Endodermal cell (in vitro differentiated cells): ENCODE data around the gene LBHD1. TPM values are rescaled to one million over a fixed set of nuclear protein-coding genes. Genes with fewer than 3 reads are reported as not detected.

ENCODE experiments used
- DNase-seq: peaks from one replicate; pipeline ENCODE4 v3.0.0-alpha.2; 2017
- H3K27ac ChIP-seq: 2 replicates; pipeline ENCODE4 v1.5.1; 2013; ENCODE audit warnings: mild to moderate bottlenecking, low read depth, low read length, moderate library complexity
- H3K27me3 ChIP-seq: 2 replicates; pipeline ENCODE4 v1.6.1; 2013; ENCODE audit warnings: mild to moderate bottlenecking, low read length, moderate library complexity; ENCODE audit not compliant: insufficient read depth, control insufficient read depth, poor library complexity, severe bottlenecking
- H3K36me3 ChIP-seq: 2 replicates; pipeline ENCODE4 v1.7.0; 2013; ENCODE audit warnings: mild to moderate bottlenecking, low read length, moderate library complexity; ENCODE audit not compliant: control insufficient read depth, insufficient read depth
- H3K4me1 ChIP-seq: one replicate; pipeline ENCODE4 v1.7.0; 2013; ENCODE audit warnings: low read length; ENCODE audit not compliant: control insufficient read depth, insufficient read depth
- H3K4me3 ChIP-seq: 2 replicates; pipeline ENCODE4 v1.5.1; 2013; ENCODE audit warnings: mild to moderate bottlenecking, low read length, moderate library complexity
- H3K9ac ChIP-seq: 2 replicates; pipeline ENCODE4 v1.6.1; 2013; ENCODE audit warnings: mild to moderate bottlenecking, low read length, moderate library complexity; ENCODE audit not compliant: poor library complexity, severe bottlenecking; ENCODE audit errors: extremely low read depth
- H3K9me3 ChIP-seq: 2 replicates; pipeline ENCODE4 v1.6.1; 2013; ENCODE audit warnings: mild to moderate bottlenecking, low read length, moderate library complexity; ENCODE audit not compliant: control insufficient read depth
- H3K27ac Mint-ChIP-seq: 2 replicates; pipeline ENCODE4 v1.8.0; 2020; ENCODE audit warnings: mixed read lengths
- H3K27me3 Mint-ChIP-seq: 2 replicates; pipeline ENCODE4 v1.8.0; 2021; ENCODE audit warnings: mild to moderate bottlenecking, mixed read lengths; ENCODE audit not compliant: insufficient read depth
- H3K36me3 Mint-ChIP-seq: 2 replicates; pipeline ENCODE4 v1.8.0; 2020; ENCODE audit warnings: low read depth, mixed read lengths
- H3K4me1 Mint-ChIP-seq: 2 replicates; pipeline ENCODE4 v1.8.0; 2020; ENCODE audit warnings: mixed read lengths
- H3K4me3 Mint-ChIP-seq: 2 replicates; pipeline ENCODE4 v1.8.0; 2020; ENCODE audit warnings: mild to moderate bottlenecking, moderate library complexity, mixed read lengths
- H3K9me3 Mint-ChIP-seq: 2 replicates; pipeline ENCODE4 v1.8.0; 2020; ENCODE audit warnings: mild to moderate bottlenecking, mixed read lengths
- WGBS, 2 experiments: methylation state at CpG; one replicate each; pipeline versions ENCODE4 v1.1.5 to v1.1.7; 2013; ENCODE audit warnings: missing lambda C conversion rate in 2 of 2, mixed read lengths in 1 of 2; ENCODE audit not compliant: insufficient coverage in 1 of 2, insufficient read length in 1 of 2; 5-methylcytosine and 5-hydroxymethylcytosine counted together
- total RNA-seq, 2 donors: library from RNA; stranded (reverse); fragmentation: NEBNext Ultra II Directional in 1 of 2; extraction: Animal tissue kit (Norgen Biotek cat#: 25700) in 1 of 2; gene quantifications; 2 replicates in 1 of 2; 3 replicates in 1 of 2; pipeline ENCODE4 v1.2.1, GENCODE V29; 2021
- TF ChIP-seq, protein P1 (sequence below): fragments of 200-600 bp; sonication (generic); conservative IDR thresholded peaks from 2 replicates; pipeline ENCODE4 v1.5.0; 2021; ENCODE audit warnings: antibody characterized with exemption, mild to moderate bottlenecking

LBHD1 gene
- total RNA-seq, 2 donors from 2014 or later: 7.5 to 14.1 TPM

DNA sequence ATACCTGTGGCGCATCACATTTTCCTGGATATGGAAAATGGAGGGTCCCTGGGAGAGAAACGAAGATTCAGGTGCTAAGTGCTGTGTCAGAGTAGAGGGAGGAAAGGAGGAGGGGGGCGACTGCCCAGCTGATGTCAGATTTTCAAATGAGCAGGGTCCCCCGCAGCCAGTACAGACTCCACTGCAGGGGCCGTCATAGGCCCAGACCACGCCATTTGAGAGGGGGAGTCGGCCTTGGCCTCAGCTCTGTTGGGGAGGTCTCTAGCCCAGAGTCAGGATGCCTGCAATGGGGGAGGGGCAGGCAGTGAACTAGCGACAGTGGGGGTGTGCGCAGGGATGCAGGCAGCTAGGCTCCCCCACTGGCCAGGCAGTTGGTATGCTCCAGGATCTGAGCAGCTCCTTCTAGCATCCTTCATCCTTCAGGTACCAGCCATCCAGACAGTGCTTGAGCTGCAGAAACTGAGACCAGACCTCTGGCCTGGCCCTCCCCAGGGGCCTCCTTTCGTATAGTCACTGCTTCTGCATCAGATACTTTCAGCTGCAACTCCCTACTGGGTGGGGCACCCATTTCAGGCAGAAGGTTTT is 35.3 kb upstream of the LBHD1 start, which contains the start of the genes BSCL2 and GNG3:
Gene BSCL2 (minus strand): TSS at position 148 of the 585 bp plus-strand sequence. CDS start 229 bp downstream, outside the sequence.
Gene GNG3 (plus strand): TSS at position 400 of the 585 bp plus-strand sequence. CDS start 620 bp downstream, outside the sequence.
- DNase-seq: peak; percentile 99
- WGBS, 2 experiments: 29 to 38% methylated on average over 8 to 9 of the region's 10 CpGs
- H3K4me1 ChIP-seq: peaks cover 27% of the 10 kb centered on the region
- no peaks in the 10 kb centered on the region for H3K27me3 Mint-ChIP-seq
- H3K4me1 Mint-ChIP-seq: peaks cover 40% of the 10 kb centered on the region
- H3K9me3 Mint-ChIP-seq: no peaks in the 10 kb centered on the region
- TF ChIP-seq, protein P1, sequence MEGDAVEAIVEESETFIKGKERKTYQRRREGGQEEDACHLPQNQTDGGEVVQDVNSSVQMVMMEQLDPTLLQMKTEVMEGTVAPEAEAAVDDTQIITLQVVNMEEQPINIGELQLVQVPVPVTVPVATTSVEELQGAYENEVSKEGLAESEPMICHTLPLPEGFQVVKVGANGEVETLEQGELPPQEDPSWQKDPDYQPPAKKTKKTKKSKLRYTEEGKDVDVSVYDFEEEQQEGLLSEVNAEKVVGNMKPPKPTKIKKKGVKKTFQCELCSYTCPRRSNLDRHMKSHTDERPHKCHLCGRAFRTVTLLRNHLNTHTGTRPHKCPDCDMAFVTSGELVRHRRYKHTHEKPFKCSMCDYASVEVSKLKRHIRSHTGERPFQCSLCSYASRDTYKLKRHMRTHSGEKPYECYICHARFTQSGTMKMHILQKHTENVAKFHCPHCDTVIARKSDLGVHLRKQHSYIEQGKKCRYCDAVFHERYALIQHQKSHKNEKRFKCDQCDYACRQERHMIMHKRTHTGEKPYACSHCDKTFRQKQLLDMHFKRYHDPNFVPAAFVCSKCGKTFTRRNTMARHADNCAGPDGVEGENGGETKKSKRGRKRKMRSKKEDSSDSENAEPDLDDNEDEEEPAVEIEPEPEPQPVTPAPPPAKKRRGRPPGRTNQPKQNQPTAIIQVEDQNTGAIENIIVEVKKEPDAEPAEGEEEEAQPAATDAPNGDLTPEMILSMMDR: no peak
- H3K27ac Mint-ChIP-seq: peak within 1 kb of the TSS; percentile 97
- H3K4me3 Mint-ChIP-seq: peak within 1 kb of the TSS; percentile 83
- peaks cover 25% of the 10 kb centered on the region for H3K36me3 Mint-ChIP-seq
- H3K36me3 ChIP-seq: peaks cover 52% of the 10 kb centered on the region
- no peaks in the 10 kb centered on the region for H3K9me3 ChIP-seq
- H3K27ac ChIP-seq: peak within 1 kb of the TSS; percentile 81
- peak within 1 kb of the TSS; percentile 97 for H3K4me3 ChIP-seq
- peak within 1 kb of the TSS; percentile 48 for H3K9ac ChIP-seq
- no peaks in the 10 kb centered on the region for H3K27me3 ChIP-seq

DNA sequence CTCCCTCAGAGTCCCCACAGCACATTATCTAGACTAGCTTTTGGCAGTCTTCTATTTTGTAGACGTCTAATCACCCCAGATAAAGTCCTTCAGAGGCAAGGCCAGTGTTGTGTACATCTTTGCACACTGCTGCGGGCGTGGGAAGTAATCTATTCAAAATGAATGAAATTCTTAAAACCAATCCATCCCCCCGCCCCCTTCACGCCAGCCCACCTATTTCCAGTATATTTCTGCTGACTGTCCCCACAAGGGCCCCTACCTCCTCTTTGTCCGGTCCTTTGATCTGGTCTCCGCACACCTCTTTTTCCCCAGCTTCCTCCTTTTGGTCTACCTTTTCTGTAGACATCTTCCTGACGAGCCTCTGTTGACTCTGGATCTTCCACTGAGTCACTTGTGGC is 34.8 kb upstream of the LBHD1 start:
- Histone ChIP-seq H3K9ac (peak overlapping the region; percentile 48), H3K4me1 (peaks cover 27% of the 10 kb centered on the region), H3K36me3 (peaks cover 52% of the 10 kb centered on the region), H3K27me3 (no peaks in the 10 kb centered on the region), H3K27ac (peak overlapping the region; percentile 81), H3K9me3 (no peaks in the 10 kb centered on the region), H3K4me3 (peak overlapping the region; percentile 97)
- Mint-ChIP-seq H3K36me3 (peaks cover 27% of the 10 kb centered on the region), H3K4me1 (peaks cover 40% of the 10 kb centered on the region), H3K27ac (peak overlapping the region; percentile 94), H3K27me3 (no peaks in the 10 kb centered on the region), H3K9me3 (no peaks in the 10 kb centered on the region), H3K4me3 (peak overlapping the region; percentile 83)
- TF ChIP-seq, protein P1: no peak
- no peak for DNase-seq
- whole genome bisulfite sequencing, 2 experiments: 21 to 44% methylated on average over 3 to 8 of the region's 8 CpGs

- Mint-ChIP-seq H3K9me3 (no peaks in the 10 kb centered on the region), H3K4me3 (peak overlapping the region; percentile 83), H3K4me1 (peaks cover 40% of the 10 kb centered on the region), H3K27me3 (no peaks in the 10 kb centered on the region), H3K27ac (peak overlapping the region; percentile 95), H3K36me3 (peaks cover 30% of the 10 kb centered on the region)
- peak overlapping the region; percentile 97 for H3K4me3 ChIP-seq
- WGBS, 2 experiments: 2 to 3% methylated on average over 55 to 73 of the region's 73 CpGs
- peaks cover 50% of the 10 kb centered on the region for H3K36me3 ChIP-seq
- H3K27ac ChIP-seq: peak overlapping the region; percentile 87
- peaks cover 27% of the 10 kb centered on the region for H3K4me1 ChIP-seq
- no peaks in the 10 kb centered on the region for H3K9me3 ChIP-seq
- peak overlapping the region; percentile 96 for H3K9ac ChIP-seq
- peak; percentile 97 for DNase-seq
- TF ChIP-seq, protein P1: no peak
- H3K27me3 ChIP-seq: no peaks in the 10 kb centered on the region
Measured at GRCh38 chr11:62705880-62706849, 34.1 kb upstream of the LBHD1 start.
